HepG2 (cell line): ENCODE measurements around the gene ARR3. TPM values are rescaled to one million over a fixed set of nuclear protein-coding genes. Genes with fewer than 3 reads are reported as not detected.

ENCODE experiments used
- ATAC-seq: fragments of 200-7000 bp; cut with Tn5 transposase; 3 replicates; pipeline ENCODE4 v1.9.1; 2020; ENCODE audit warnings: mild to moderate bottlenecking, moderate library complexity
- BruUV-seq: library from RNA; stranded (reverse); fragments of 400-500 nt; replicated peaks from 2 replicates; lab custom pipeline; 2021; lab: Mats Ljungman, UMichigan
- CTCF ChIA-PET: fragments of 300-600 bp; formaldehyde crosslinking; extraction: SDS; loops from one replicate; lab custom pipeline; 2021; ENCODE audit warnings: low total read pairs, inconsistent platforms, low intra/inter-chr PET ratio; lab: Yijun Ruan, JAX
- POLR2A ChIA-PET: fragments of 350-600 bp; sonication (Branson Sonifier 250); formaldehyde crosslinking; loops from one replicate; lab custom pipeline; 2020; ENCODE audit warnings: antibody characterized with exemption, inconsistent platforms; lab: Yijun Ruan, JAX
- DNase-seq: peaks from one replicate; pipeline ENCODE4 v3.0.0-alpha.2; 2015; ENCODE audit warnings: low spot score
- FAIRE-seq: peaks from 3 replicates; lab custom pipeline; 2011; peaks lifted over from hg19 to GRCh38; lab: Jason Lieb, UNC
- H2AFZ ChIP-seq: one replicate; pipeline ENCODE4 v1.6.1; 2011; ENCODE audit warnings: low read length, inconsistent platforms
- H3K27ac ChIP-seq: fragments of 300-600 bp; 3 replicates; pipeline ENCODE4 v1.8.0; 2011; ENCODE audit warnings: mixed run types, mild to moderate bottlenecking, mixed read lengths, low read length, inconsistent platforms; ENCODE audit not compliant: insufficient read depth; ENCODE audit errors: extremely low read length
- H3K27me3 ChIP-seq, 2 experiments: fragments of 200-600 bp in 1 of 2; 2 replicates in 1 of 2; 3 replicates in 1 of 2; pipeline versions ENCODE4 v1.6.0 to v1.8.0; 2011; ENCODE audit warnings: low read length in 2 of 2, mild to moderate bottlenecking in 2 of 2, moderate library complexity in 2 of 2, inconsistent platforms in 1 of 2; ENCODE audit not compliant: insufficient read depth in 2 of 2, control insufficient read depth in 1 of 2
- H3K36me3 ChIP-seq, 2 experiments: fragments of 200-600 bp in 1 of 2; replicated peaks in 1 of 2; 2 replicates in 1 of 2; 3 replicates in 1 of 2; pipeline versions ENCODE4 v1.5.1 to v1.8.0; 2011; ENCODE audit warnings: low read length in 2 of 2, inconsistent platforms in 1 of 2; ENCODE audit not compliant: insufficient read depth in 2 of 2, control insufficient read depth in 1 of 2
- H3K4me1 ChIP-seq: 2 replicates; pipeline ENCODE4 v1.5.1; 2012; ENCODE audit warnings: low read length, inconsistent platforms; ENCODE audit not compliant: insufficient read depth
- H3K4me2 ChIP-seq: 2 replicates; pipeline ENCODE4 v1.6.0; 2011; ENCODE audit warnings: low read depth, low read length, inconsistent platforms
- H3K4me3 ChIP-seq, 3 experiments: fragments of 200-600 bp in 1 of 3; sonication (generic), shearing (Covaris generic) in 1 of 3; replicated peaks in 1 of 3; 2 replicates each; pipeline ENCODE4 v1.5.1; 2011 to 2016; ENCODE audit warnings: low read length in 3 of 3, inconsistent platforms in 2 of 3, low read depth in 2 of 3, mild to moderate bottlenecking in 2 of 3, control low read depth in 1 of 3, mixed read lengths in 1 of 3; ENCODE audit not compliant: insufficient read depth in 1 of 3
- H3K79me2 ChIP-seq: one replicate; pipeline ENCODE4 v1.6.1; 2011; ENCODE audit warnings: low read length, inconsistent platforms; ENCODE audit not compliant: insufficient read depth
- H3K9ac ChIP-seq: 2 replicates; pipeline ENCODE4 v1.6.0; 2011; ENCODE audit warnings: mild to moderate bottlenecking, low read depth, low read length, inconsistent platforms; ENCODE audit not compliant: insufficient read depth
- H3K9me3 ChIP-seq: 2 replicates; pipeline ENCODE4 v1.5.1; 2012; ENCODE audit warnings: mild to moderate bottlenecking, low read length
- H4K20me1 ChIP-seq: 2 replicates; pipeline ENCODE4 v1.6.0; 2011; ENCODE audit warnings: inconsistent platforms, mild to moderate bottlenecking, low read length, moderate library complexity; ENCODE audit not compliant: insufficient read depth
- ETV5 ChIP-seq: IDR thresholded peaks from 2 replicates; pipeline ENCODE4 v1.6.1; 2018; ENCODE audit warnings: missing biosample characterization, missing genetic modification reagents, inconsistent platforms, borderline replicate concordance
- FOXA3 ChIP-seq: IDR thresholded peaks from 2 replicates; pipeline ENCODE4 v1.6.1; 2016; ENCODE audit warnings: missing genetic modification reagents, missing compliant biosample characterization
- FUBP1 ChIP-seq: sonication (generic); formaldehyde crosslinking; IDR thresholded peaks from 2 replicates; pipeline ENCODE4 v1.5.1; 2020; ENCODE audit warnings: missing genetic modification reagents, mild to moderate bottlenecking, borderline replicate concordance
- HMGA1 ChIP-seq: sonication (generic); formaldehyde crosslinking; conservative IDR thresholded peaks from 2 replicates; pipeline ENCODE4 v1.4.0; 2020; ENCODE audit warnings: missing genetic modification reagents
- KLF13 ChIP-seq: sonication (generic); formaldehyde crosslinking; IDR thresholded peaks from 2 replicates; pipeline ENCODE4 v1.4.0; 2020; ENCODE audit warnings: mild to moderate bottlenecking, missing genetic modification reagents
- NR2F2 ChIP-seq: IDR thresholded peaks from 2 replicates; pipeline ENCODE4 v1.6.1; 2012; ENCODE audit warnings: low read depth, inconsistent platforms, borderline replicate concordance
- PAXIP1 ChIP-seq: sonication (generic); formaldehyde crosslinking; conservative IDR thresholded peaks from 2 replicates; pipeline ENCODE4 v1.4.0; 2020; ENCODE audit warnings: mild to moderate bottlenecking, missing genetic modification reagents, moderate library complexity
- PBX2 ChIP-seq: IDR thresholded peaks from 2 replicates; pipeline ENCODE4 v1.6.1; 2016; ENCODE audit warnings: control low read depth
- PHF21A ChIP-seq: sonication (generic); formaldehyde crosslinking; IDR thresholded peaks from 2 replicates; pipeline ENCODE4 v1.5.0; 2020; ENCODE audit warnings: mild to moderate bottlenecking, missing genetic modification reagents
- RFXANK ChIP-seq: IDR thresholded peaks from 2 replicates; pipeline ENCODE4 v1.6.1; 2016
- SOX5 ChIP-seq: IDR thresholded peaks from 2 replicates; pipeline ENCODE4 v1.6.1; 2016; ENCODE audit warnings: borderline replicate concordance
- SP1 ChIP-seq, 2 experiments: fragments of 450-650 bp in 1 of 2; sonication (generic) in 1 of 2; formaldehyde crosslinking in 1 of 2; IDR thresholded peaks; 2 replicates each; pipeline versions ENCODE4 v1.4.0 to v1.6.1; 2016 to 2020; ENCODE audit warnings: missing genetic modification reagents in 1 of 2
- SRSF4 ChIP-seq: fragments of 200-400 bp; formaldehyde crosslinking; IDR thresholded peaks from one replicate; pipeline ENCODE4 v1.6.1; 2018; ENCODE audit warnings: mild to moderate bottlenecking, low read depth, low read length, moderate library complexity; ENCODE audit not compliant: poor library complexity, severe bottlenecking
- ZNF782 ChIP-seq: sonication (generic); formaldehyde crosslinking; IDR thresholded peaks from 2 replicates; pipeline ENCODE4 v1.4.0; 2020; ENCODE audit warnings: missing genetic modification reagents, mild to moderate bottlenecking, borderline replicate concordance
- in situ Hi-C: cut with HindIII; loops from 2 replicates; pipeline ENCODE4 v1.10.0; 2017; ENCODE audit warnings: low pct_unique_long_range_greater_than_20kb; ENCODE audit not compliant: extremely low pct_ligation_motif_present
- intact Hi-C: fragments of 100-400 bp; cut with micrococcal nuclease; formaldehyde crosslinking; loops from one replicate; pipeline ENCODE4 v1.10.0; 2022; ENCODE audit not compliant: unreplicated experiment
- polyA plus RNA-seq, 8 experiments: library from polyadenylated mRNA; depleted of rRNA in 3 of 8; stranded (reverse) in 7 of 8; unstranded in 1 of 8; fragments of >200 nt; fragmentation: Illumina TruSeq in 4 of 8; extraction: Trizol in 4 of 8; gene quantifications; 2 replicates each; pipeline versions ENCODE4 v1.2.1 to v1.2.3, GENCODE V29; 2011 to 2016; ENCODE audit warnings: low read depth in 4 of 8, missing spikeins in 1 of 8, mixed read lengths in 1 of 8; ENCODE audit not compliant: insufficient read depth in 1 of 8
- total RNA-seq, 5 experiments: library from RNA; depleted of rRNA; stranded (reverse); fragments of >200 nt; fragmentation: Illumina TruSeq; extraction: Trizol; gene quantifications; 2 replicates each; pipeline ENCODE4 v1.2.3, GENCODE V29; 2016; ENCODE audit warnings: low read depth in 1 of 5
- TF ChIP-seq, protein P1 (sequence below): IDR thresholded peaks from 2 replicates; pipeline ENCODE4 v1.6.1; 2016; ENCODE audit warnings: missing biosample characterization, missing genetic modification reagents, low read depth

Gene ARR3
- total and polyA plus RNA-seq, 2 of the 13 experiments (the other 11 are each of a cell fraction or from before 2014, with no cell fraction given): not detected

DNA sequence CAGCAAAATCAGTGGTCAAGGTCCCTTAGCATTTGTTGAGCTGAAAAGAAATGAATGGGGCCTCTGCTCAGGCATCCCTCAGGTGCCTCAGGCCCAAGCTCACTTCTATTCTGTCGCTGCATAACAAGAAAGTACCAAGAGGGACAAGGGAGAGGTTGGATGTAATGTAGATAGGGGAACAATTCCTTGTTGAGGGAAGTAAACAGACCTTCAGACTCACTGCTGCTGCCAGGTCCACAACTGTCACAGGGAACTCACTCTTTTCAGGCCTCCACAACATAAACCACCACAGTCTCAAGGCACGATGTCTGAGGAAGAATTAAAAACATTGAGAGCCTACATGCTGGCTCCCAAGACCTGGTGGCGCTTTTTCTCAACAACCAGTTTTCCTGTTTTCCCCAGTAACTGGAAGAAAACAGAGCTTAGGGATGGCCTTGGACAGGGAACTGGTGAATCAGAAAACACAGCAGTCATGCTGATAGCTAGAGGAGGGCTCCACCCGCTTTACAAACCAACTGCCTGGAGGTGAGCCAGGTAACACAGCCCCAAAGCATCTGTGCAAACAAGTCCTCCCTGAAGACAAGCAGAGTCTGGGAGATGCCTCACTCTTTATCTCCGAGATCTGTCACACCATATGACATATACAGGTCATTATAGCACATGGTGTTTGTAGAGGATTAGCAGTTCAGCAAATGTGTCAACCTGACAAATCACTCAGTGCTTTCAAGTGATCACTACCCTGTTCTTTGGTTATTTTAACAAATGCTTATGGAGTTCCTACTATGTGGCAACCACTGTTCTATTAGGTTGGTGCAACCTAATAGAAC, 48.0 kb upstream of the ARR3 start (continued):
- TF ChIP-seq PAXIP1 (CRISPR knock-in tag) (peak; percentile 55), PBX2 (no peak)

GRCh38 chrX:70226048-70226447, 42.1 kb upstream of the ARR3 start:
- no peak for ATAC-seq
- POLR2A ChIA-PET: no interaction called here
- TF ChIP-seq PHF21A (CRISPR knock-in tag) (no peak), ETV5 (CRISPR knock-in tag) (no peak), ZNF782 (CRISPR knock-in tag) (no peak), FUBP1 (CRISPR knock-in tag) (no peak), FOXA3 (CRISPR knock-in tag) (no peak), SRSF4 (no peak), SOX5 (CRISPR knock-in tag) (no peak), RFXANK (CRISPR knock-in tag) (no peak), NR2F2 (no peak), HMGA1 (CRISPR knock-in tag) (no peak), KLF13 (CRISPR knock-in tag) (no peak), SP1 (IDR thresholded peaks at IDR 0.05) (no peak), SP1 (CRISPR knock-in tag; IDR thresholded peaks at IDR 0.05) (no peak)
- TF ChIP-seq, protein P1, sequence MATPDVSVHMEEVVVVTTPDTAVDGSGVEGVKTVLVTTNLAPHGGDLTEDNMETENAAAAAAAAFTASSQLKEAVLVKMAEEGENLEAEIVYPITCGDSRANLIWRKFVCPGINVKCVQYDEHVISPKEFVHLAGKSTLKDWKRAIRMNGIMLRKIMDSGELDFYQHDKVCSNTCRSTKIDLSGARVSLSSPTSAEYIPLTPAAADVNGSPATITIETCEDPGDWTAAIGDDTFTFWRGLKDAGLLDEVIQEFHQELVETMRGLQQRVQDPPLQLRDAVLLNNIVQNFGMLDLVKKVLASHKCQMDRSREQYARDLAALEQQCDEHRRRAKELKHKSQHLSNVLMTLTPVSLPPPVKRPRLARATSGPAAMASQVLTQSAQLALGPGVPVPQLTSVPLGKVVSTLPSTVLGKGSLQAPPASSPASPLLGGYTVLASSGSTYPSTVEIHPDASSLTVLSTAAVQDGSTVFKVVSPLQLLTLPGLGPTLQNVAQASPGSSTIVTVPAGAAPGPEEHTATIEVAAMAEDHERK (CRISPR knock-in tag): no peak

More at GRCh38 chrX:70226048-70226447, 42.1 kb upstream of the ARR3 start:
- H2AFZ ChIP-seq: no peak overlapping the region
- BruUV-seq: no TSS peak
- FAIRE-seq: no peak
- no peak for DNase-seq
- H3K79me2 ChIP-seq: no peaks in the 10 kb centered on the region
- no peaks in the 10 kb centered on the region for H3K27me3 ChIP-seq
- H3K27ac ChIP-seq: no peak overlapping the region
- no peak overlapping the region for H3K9ac ChIP-seq
- no peaks in the 10 kb centered on the region for H3K36me3 ChIP-seq
- no peaks in the 10 kb centered on the region for H4K20me1 ChIP-seq
- H3K9me3 ChIP-seq: no peaks in the 10 kb centered on the region
- H3K4me1 ChIP-seq: no peaks in the 10 kb centered on the region
- H3K4me3 ChIP-seq: no peak overlapping the region
- intact Hi-C loops: no loop called here
- CTCF ChIA-PET: no interaction called here
- in situ Hi-C loops: no loop called here
- no peak overlapping the region for H3K4me2 ChIP-seq
